AG04449 (cell line): ENCODE measurements around the gene GPC1.

Source experiments
- CTCF ChIA-PET: fragments of 350-600 bp; formaldehyde crosslinking; extraction: SDS; loops from one replicate; lab custom pipeline; 2021; ENCODE audit warnings: antibody characterized with exemption; lab: Yijun Ruan, JAX
- POLR2A ChIA-PET: fragments of 400-600, 350-600 bp; formaldehyde crosslinking; extraction: SDS; loops from one replicate; lab custom pipeline; 2020; ENCODE audit warnings: antibody characterized with exemption, inconsistent platforms; lab: Yijun Ruan, JAX
- DNase-seq: peaks from one replicate; pipeline ENCODE4 v3.0.0-alpha.2; 2010; ENCODE audit warnings: low read depth, low spot score
- H3K4me3 ChIP-seq: 2 replicates; pipeline ENCODE4 v1.5.1; 2011; ENCODE audit warnings: low read depth, mild to moderate bottlenecking, control low read depth, low read length
- TF ChIP-seq, protein P1 (sequence below): IDR thresholded peaks from one replicate; pipeline ENCODE4 v1.5.1; 2011; ENCODE audit warnings: mild to moderate bottlenecking, moderate library complexity, low read length, control low read depth, inconsistent platforms; ENCODE audit not compliant: insufficient read depth; ENCODE audit errors: missing control alignments

GPC1 gene

DNA sequence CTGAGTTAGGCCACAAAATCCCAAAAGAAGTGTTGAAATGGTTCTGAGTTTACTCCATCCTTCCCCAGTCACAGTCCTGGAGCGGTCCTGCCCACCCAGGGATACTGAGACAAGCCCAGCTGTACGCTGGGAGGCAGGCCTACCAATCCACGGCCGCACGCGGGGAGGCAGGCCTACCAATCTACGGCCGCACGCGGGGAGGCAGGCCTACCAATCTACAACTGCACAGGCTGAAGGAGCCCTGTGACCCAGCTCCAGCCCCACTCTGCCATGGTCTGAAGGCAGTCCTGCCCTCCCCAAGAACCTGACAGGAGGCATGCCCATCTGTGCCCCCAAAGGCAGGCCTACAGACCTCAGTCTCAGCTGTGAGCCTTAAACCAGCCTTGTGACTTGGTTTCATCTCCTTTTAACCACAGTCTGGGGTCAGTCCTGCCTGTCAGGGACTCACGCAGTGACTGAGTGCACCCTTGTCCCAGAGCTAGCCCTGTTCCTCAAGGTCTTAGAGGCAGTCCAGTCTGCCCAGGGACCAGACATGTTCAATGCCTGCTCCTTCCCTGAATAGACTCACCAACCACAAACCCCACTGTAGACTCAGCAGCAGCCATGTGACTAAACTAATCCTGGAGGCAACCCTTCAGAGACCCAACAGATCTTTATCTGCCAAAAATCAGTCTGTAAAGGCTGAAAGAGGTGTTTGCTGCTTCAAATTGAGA lies 36.8 kb downstream of the GPC1 start:
- POLR2A ChIA-PET: no interaction called here
- CTCF ChIA-PET: interaction anchor here (0.7 kb wide), 1 partner anchor 411 kb away, joined by 3 read pairs; no protein-coding TSS in a partner anchor
- TF ChIP-seq, protein P1, sequence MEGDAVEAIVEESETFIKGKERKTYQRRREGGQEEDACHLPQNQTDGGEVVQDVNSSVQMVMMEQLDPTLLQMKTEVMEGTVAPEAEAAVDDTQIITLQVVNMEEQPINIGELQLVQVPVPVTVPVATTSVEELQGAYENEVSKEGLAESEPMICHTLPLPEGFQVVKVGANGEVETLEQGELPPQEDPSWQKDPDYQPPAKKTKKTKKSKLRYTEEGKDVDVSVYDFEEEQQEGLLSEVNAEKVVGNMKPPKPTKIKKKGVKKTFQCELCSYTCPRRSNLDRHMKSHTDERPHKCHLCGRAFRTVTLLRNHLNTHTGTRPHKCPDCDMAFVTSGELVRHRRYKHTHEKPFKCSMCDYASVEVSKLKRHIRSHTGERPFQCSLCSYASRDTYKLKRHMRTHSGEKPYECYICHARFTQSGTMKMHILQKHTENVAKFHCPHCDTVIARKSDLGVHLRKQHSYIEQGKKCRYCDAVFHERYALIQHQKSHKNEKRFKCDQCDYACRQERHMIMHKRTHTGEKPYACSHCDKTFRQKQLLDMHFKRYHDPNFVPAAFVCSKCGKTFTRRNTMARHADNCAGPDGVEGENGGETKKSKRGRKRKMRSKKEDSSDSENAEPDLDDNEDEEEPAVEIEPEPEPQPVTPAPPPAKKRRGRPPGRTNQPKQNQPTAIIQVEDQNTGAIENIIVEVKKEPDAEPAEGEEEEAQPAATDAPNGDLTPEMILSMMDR: no peak
- no peak overlapping the region for H3K4me3 ChIP-seq
- DNase-seq: no peak

DNA sequence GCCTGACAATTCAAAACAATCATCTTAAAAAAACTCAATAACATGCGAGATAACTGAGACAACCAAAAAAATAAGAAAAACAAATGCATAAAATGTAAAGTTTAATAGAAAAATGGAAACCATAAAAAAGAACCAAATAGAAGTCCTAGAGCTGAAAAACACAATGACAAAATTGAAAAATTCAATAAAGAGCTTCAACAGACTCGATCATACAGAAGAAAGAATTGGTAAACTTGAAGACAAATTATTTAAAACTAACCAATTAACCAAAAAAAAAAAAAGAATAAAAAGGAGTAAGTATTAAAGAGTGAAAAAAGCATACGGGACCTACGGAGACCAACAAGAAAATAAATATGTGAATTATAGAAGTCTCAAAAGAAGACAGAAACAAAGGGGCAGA lies 37.7 kb downstream of the GPC1 start:
- no peak overlapping the region for H3K4me3 ChIP-seq
- POLR2A ChIA-PET: no interaction called here
- no peak for DNase-seq
- TF ChIP-seq, protein P1: no peak
- CTCF ChIA-PET: no interaction called here

DNA sequence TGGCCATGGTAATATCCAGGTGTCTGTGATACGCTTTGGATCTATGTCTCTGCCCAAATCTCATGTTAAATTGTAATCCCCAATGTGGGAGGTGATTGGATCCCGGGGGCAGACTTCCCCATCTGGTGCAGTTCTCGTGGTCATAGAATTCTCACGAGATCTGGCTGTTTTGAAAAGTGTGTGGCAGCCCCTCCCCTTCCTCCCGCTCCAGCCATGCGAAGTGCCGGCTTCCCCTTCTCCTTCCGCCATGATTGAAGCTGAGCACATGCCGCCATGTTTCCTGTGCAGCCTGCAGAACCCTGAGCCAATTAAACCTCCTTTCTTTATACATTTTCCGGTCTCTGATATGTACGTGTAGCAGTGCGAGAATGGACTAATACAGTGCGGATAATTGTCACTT lies 42.5 kb downstream of the GPC1 start:
- H3K4me3 ChIP-seq: no peak overlapping the region
- no peak for DNase-seq
- ChIA-PET CTCF (interaction anchor here (1.0 kb wide), 1 partner anchor 19 kb away, joined by 3 read pairs; no protein-coding TSS in a partner anchor), POLR2A (no interaction called here)
- TF ChIP-seq, protein P1: no peak

DNA sequence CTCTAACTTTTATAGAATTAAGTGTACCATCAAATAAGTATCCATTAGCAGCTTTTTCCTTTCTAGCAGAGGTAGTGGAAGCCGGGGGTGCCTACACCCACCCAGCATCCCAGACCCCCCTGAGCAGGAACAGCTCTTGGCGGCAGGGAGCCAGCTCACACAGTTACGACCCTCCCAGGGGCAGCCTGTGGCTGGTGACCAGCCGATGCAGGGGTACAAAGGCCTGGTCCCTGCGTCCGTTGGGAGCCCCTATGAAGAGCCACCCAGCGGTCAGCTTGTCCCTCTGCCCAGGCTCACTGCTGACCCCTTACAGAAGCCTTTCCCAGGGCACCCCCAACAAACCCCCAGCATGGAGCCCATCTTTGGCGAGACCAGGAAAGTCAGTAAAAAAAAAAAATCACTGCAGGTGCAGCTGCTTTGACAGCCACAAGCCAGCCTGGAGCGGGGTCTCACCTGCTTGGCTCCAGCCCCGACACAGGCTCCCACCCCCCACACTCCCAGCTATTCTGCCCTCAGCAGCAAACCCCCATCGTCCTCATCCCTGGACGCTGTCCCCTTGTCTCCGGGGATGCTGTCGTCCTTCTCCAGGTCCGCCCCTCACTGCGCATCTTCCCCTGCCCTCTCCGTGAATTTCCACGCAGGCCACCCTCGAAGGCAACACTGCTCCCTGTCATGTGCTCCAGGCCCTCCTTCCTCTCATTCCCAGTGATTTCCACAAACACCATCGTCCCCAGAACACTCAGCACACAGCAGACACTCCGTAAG lies 43.1 kb downstream of the GPC1 start:
- no peak for DNase-seq
- H3K4me3 ChIP-seq: no peak overlapping the region
- POLR2A ChIA-PET: no interaction called here
- TF ChIP-seq, protein P1: no peak
- CTCF ChIA-PET: interaction anchor here (1.0 kb wide), 1 partner anchor 18 kb away, joined by 3 read pairs; no protein-coding TSS in a partner anchor

DNA sequence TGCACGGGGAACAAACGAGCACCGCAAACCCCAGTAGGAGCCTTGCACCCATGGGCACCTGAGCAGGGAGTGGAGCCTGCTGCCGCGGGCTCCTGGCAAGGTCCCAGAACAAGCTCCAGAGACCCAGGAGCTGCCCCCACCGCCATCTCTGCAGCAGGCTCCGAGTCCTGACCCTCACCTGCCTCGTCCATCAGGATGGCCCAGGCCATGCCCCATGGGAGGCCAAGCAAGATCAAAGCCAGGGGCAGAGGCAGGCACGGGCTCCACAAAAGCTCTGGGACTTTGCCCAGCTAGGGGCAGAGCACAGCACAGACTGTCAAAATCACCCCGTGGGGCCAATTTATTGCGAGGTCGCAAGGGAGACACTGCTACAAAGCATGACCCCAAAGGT lies 43.6 kb downstream of the GPC1 start:
- TF ChIP-seq, protein P1: no peak
- POLR2A ChIA-PET: no interaction called here

More for the DNA sequence above, 43.6 kb downstream of the GPC1 start:
- CTCF ChIA-PET: interaction anchor here (1.0 kb wide), 1 partner anchor 18 kb away, joined by 3 read pairs; no protein-coding TSS in a partner anchor
- H3K4me3 ChIP-seq: no peak overlapping the region
- no peak for DNase-seq
